Spleen (tissue), 11 donors: Measurements from ENCODE around the gene CEP170B. TPM values are rescaled to one million over a fixed set of nuclear protein-coding genes. Genes with fewer than 3 reads are reported as not detected.

Experiments used
- DNase-seq: peaks from one replicate; pipeline ENCODE4 v3.0.0-alpha.2; 2020
- H3K27ac ChIP-seq, 8 donors: fragments of 200-600 bp; sonication (generic) in 7 of 8; 1 replicate in 4 of 8; 2 replicates in 4 of 8; pipeline versions ENCODE4 v1.5.0 to v1.8.0; 2016 to 2021; ENCODE audit warnings: inconsistent platforms in 4 of 8, mild to moderate bottlenecking in 4 of 8, moderate library complexity in 1 of 8
- H3K27me3 ChIP-seq, 7 donors: fragments of 200-600 bp; sonication (generic) in 6 of 7; replicated peaks in 1 of 7; 1 replicate in 4 of 7; 2 replicates in 3 of 7; pipeline versions ENCODE4 v1.5.0 to v1.8.0; 2016 to 2021; ENCODE audit warnings: inconsistent platforms in 3 of 7, mild to moderate bottlenecking in 1 of 7
- H3K36me3 ChIP-seq, 6 donors: fragments of 200-600 bp; sonication (generic) in 5 of 6; 1 replicate in 4 of 6; 2 replicates in 2 of 6; pipeline versions ENCODE4 v1.5.0 to v1.8.0; 2016 to 2021; ENCODE audit warnings: inconsistent platforms in 2 of 6
- H3K4me1 ChIP-seq, 6 donors: fragments of 200-600 bp; sonication (generic) in 5 of 6; 1 replicate in 3 of 6; 2 replicates in 3 of 6; pipeline versions ENCODE4 v1.5.0 to v1.8.0; 2016 to 2021; ENCODE audit warnings: inconsistent platforms in 3 of 6
- H3K4me3 ChIP-seq, 8 donors: fragments of 200-600 bp; sonication (generic) in 7 of 8; 1 replicate in 4 of 8; 2 replicates in 4 of 8; pipeline versions ENCODE4 v1.5.0 to v1.8.0; 2016 to 2021; ENCODE audit warnings: inconsistent platforms in 4 of 8, mild to moderate bottlenecking in 4 of 8, moderate library complexity in 2 of 8
- H3K9me3 ChIP-seq, 8 donors: fragments of 200-600 bp; sonication (generic) in 7 of 8; 1 replicate in 4 of 8; 2 replicates in 4 of 8; pipeline versions ENCODE4 v1.5.0 to v1.8.0; 2016 to 2021; ENCODE audit warnings: inconsistent platforms in 4 of 8
- CTCF ChIP-seq, 11 experiments: fragments of 200-600 bp in 7 of 11; fragments of 450-650 bp in 4 of 11; sonication (generic) in 4 of 11; IDR thresholded peaks in 8 of 11; conservative IDR thresholded peaks in 3 of 11; 1 replicate in 7 of 11; 2 replicates in 4 of 11; pipeline versions ENCODE4 v1.4.0 to v1.8.0; 2016 to 2021; ENCODE audit warnings: antibody characterized with exemption in 11 of 11, inconsistent platforms in 4 of 11, mild to moderate bottlenecking in 1 of 11
- POLR2A ChIP-seq, 3 donors: fragments of 450-650 bp; IDR thresholded peaks; one replicate each; pipeline ENCODE4 v1.5.1; 2017; ENCODE audit warnings: antibody characterized with exemption in 3 of 3, mild to moderate bottlenecking in 1 of 3
- POLR2AphosphoS5 ChIP-seq, 3 donors: sonication (generic); formaldehyde crosslinking; IDR thresholded peaks; one replicate each; pipeline ENCODE4 v1.5.1; 2017; ENCODE audit warnings: antibody characterized with exemption in 3 of 3
- WGBS, 5 donors: extraction: QIAGEN DNeasy Blood & Tissue Kit in 3 of 5; methylation state at CpG; one replicate each; pipeline versions ENCODE4 v1.1.5 to v1.1.7; 2013 to 2018; 5-methylcytosine and 5-hydroxymethylcytosine counted together
- intact Hi-C: fragments of 100-400 bp; cut with DNase I; formaldehyde crosslinking; loops from one replicate; pipeline ENCODE4 v1.15.0; 2023; ENCODE audit warnings: low total_unique reads
- polyA plus RNA-seq, 3 donors: library from polyadenylated mRNA; stranded (reverse); fragments of 200-250 nt; gene quantifications; one replicate each; pipeline ENCODE4 v1.2.1, GENCODE V29; 2013
- total RNA-seq, 7 donors: library from RNA; depleted of rRNA in 3 of 7; stranded (reverse); fragments of >200 nt in 3 of 7; fragmentation: NEBNext Ultra II Directional in 4 of 7; extraction: Animal tissue kit (Norgen Biotek cat#: 25700) in 4 of 7; gene quantifications; one replicate each; pipeline versions ENCODE4 v1.1.0 to v1.2.1, GENCODE V29; 2016 to 2021
- donor health status: healthy with polysubstance abuse.
- donor health status: DM: no; HTN: no; CAD: no; lungs with moderate emphysema.
- donor health status: DM: no; HTN: no; CAD: no.
- donor health status: Bipolar disorder and iron deficiency.
- donor health status: healthy.
- donor health status: DM: no; HTN: no; CAD: no.
- donor health status: DM: yes; HTN: yes; CAD: no.

The CEP170B gene
- total and polyA plus RNA-seq, 10 donors = 0.58 to 12.6 (median 5.7) TPM

GRCh38 chr14:104879201-104879982 lies 14.3 kb downstream of the CEP170B start:
- intact Hi-C loops = no loop called here
- peaks cover 0 to 41% (median 0%) of the 10 kb centered on the region in 6 donors for H3K36me3 ChIP-seq
- 72 to 82% (median 77%) methylated on average over 24 to 29 of the region's 29 CpGs for WGBS, 5 donors
- H3K4me1 ChIP-seq = no peaks in the 10 kb centered on the region
- H3K27me3 ChIP-seq = peaks cover 0 to 4% (median 0%) of the 10 kb centered on the region in 7 donors
- H3K4me3 ChIP-seq = no peak overlapping the region
- DNase-seq = peak; percentile 72
- H3K27ac ChIP-seq = no peak overlapping the region
- TF ChIP-seq POLR2A (IDR thresholded peaks at IDR 0.05) (no peak), POLR2AphosphoS5 (IDR thresholded peaks at IDR 0.05) (no peak), CTCF (IDR thresholded peaks at IDR 0.05 in 8 of 11, conservative IDR thresholded peaks at IDR 0.05 in 3 of 11) (no peak)
- H3K9me3 ChIP-seq = no peaks in the 10 kb centered on the region

- DNase-seq = peak; percentile 73
- 94 to 97% (median 95%) methylated on average over 13 to 15 of the region's 15 CpGs for WGBS, 5 donors
- intact Hi-C loops = no loop called here
Observed at GRCh38 chr14:104879983-104880565, 15.0 kb downstream of the CEP170B start.

GRCh38 chr14:104880584-104881210 lies 15.6 kb downstream of the CEP170B start:
- 70 to 85% (median 81%) methylated on average over 7 of the region's 7 CpGs for WGBS, 5 donors
- Histone ChIP-seq H3K36me3 (peaks cover 0 to 49% (median 0%) of the 10 kb centered on the region in 6 donors), H3K4me1 (no peaks in the 10 kb centered on the region), H3K4me3 (no peak overlapping the region), H3K27me3 (no peaks in the 10 kb centered on the region), H3K9me3 (no peaks in the 10 kb centered on the region), H3K27ac (no peak overlapping the region)
- intact Hi-C loops = no loop called here
- TF ChIP-seq CTCF (IDR thresholded peaks at IDR 0.05 in 8 of 11, conservative IDR thresholded peaks at IDR 0.05 in 3 of 11) (no peak), POLR2AphosphoS5 (IDR thresholded peaks at IDR 0.05) (no peak), POLR2A (IDR thresholded peaks at IDR 0.05) (no peak)
- peak; percentile 53 for DNase-seq

More at GRCh38 chr14:104879983-104880565, 15.0 kb downstream of the CEP170B start:
- no peaks in the 10 kb centered on the region for H3K9me3 ChIP-seq
- H3K4me1 ChIP-seq = no peaks in the 10 kb centered on the region
- H3K27ac ChIP-seq = no peak overlapping the region
- no peak for TF ChIP-seq POLR2A (IDR thresholded peaks at IDR 0.05)
- no peak for TF ChIP-seq CTCF (IDR thresholded peaks at IDR 0.05 in 8 of 11, conservative IDR thresholded peaks at IDR 0.05 in 3 of 11)
- no peak for TF ChIP-seq POLR2AphosphoS5 (IDR thresholded peaks at IDR 0.05)
- no peaks in the 10 kb centered on the region for H3K27me3 ChIP-seq
- H3K4me3 ChIP-seq = no peak overlapping the region
- H3K36me3 ChIP-seq = peaks cover 0 to 43% (median 0%) of the 10 kb centered on the region in 6 donors
